ENCODE data around the gene MRPS31. TPM values are rescaled to one million over a fixed set of nuclear protein-coding genes. Genes with fewer than 3 reads are reported as not detected.

MRPS31 gene
- polyA plus RNA-seq, 3 donors = 11.3 to 24.6 (median 16.9) TPM

DNA sequence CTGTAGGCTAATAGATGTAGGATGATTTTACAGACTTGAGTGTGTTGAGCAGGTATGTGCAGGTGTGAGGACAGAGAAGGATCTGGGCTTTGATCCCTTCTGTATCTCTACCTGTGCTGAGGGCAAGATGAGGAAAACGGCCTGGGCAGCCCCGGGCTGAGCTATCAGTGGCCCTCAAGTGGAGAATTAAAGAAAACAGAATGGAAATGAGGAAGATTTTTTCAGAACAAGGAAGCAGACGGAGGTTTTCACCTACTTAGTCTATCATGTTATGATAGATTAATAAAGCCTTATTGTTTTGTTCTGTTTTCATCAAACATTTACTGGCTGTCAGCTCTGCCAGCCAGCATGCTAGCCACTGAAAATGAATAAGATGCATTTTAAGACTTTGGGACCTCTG is 82.2 kb downstream of the MRPS31 start:
- WGBS, 3 donors = 65 to 83% (median 77%) methylated on average over 3 of the region's 3 CpGs
- no peak overlapping the region for H3K27ac ChIP-seq (ENCODE audit: low read depth, low read length)

DNA sequence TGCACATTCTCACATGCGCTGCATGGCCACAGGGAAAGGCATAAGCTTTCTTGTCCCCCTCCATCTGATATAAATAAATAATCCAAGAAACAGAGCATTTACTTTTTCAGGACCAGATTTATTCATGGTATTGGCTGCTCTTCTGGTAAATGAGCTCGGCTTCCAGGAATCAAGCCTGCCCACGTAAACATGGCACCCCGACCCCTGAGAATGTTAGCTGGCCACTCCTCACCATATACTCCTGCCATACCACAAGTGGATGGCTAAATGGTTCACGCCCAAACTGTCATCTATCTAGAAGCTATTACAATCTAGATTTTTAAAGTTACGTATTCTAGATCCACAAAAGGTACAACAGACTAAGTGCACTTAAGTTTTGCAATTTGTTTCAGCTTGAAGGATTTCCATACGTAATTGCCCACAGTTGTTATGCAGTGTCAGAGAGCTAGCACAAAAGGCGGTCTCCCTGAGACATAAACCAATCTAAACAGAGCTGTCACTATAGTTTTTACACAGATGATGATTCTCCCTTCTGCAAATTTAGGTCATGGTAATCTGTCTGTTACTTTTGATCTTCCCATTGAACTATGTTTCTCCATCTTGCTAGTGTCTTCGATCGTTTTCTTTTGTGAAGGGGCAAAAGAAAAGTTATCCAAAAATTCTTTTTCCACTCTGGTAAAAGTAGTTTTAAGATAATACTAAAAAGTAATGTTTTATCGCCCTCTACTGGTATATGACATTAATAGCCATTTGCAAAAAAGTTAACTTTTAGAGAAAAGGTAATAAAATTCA is 88.3 kb downstream of the MRPS31 start:
- no peak overlapping the region for H3K27ac ChIP-seq (ENCODE audit: low read depth, low read length)
- 49 to 53% (median 52%) methylated on average over 11 of the region's 11 CpGs for WGBS, 3 donors

DNA sequence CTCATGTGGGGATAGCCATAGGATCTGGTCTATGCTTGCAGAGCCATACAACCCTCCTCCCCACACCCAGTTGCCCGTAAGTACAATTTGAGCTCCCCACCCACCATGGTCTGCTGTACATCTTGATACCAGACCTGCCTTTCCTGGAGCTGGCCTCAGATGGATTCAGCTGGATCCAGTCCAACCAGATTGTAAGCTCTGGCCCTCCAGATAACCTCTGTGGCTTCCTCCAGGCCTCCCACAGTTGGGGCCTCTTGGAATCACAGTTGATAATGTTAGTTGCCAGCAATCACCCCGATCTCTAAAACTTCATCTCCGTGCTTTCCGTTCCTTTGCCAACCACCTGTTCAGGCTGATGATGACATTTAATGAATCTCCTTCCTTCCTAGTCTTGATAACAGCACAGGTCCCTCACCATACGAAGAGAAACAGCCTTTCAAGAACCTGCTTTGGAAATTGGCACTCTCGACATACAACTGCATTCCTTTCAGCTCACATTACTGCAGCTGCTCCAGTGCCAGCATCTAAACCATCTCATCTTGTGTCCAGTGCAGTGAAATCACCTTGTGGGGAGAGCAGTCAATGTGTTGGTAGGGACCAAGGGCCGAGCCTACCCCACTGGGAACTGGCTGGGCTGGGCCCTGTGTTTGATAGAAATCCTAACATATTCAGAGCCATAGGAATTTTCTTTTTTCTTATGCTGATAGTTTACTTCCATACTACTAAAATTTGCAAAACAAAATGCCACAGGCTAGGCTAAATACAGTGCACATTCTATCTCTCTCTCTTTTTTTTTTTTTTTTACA is 89.4 kb downstream of the MRPS31 start:
- WGBS, 3 donors = 33 to 69% (median 42%) methylated on average over 7 of the region's 7 CpGs
- no peak overlapping the region for H3K27ac ChIP-seq (ENCODE audit: low read depth, low read length)

DNA sequence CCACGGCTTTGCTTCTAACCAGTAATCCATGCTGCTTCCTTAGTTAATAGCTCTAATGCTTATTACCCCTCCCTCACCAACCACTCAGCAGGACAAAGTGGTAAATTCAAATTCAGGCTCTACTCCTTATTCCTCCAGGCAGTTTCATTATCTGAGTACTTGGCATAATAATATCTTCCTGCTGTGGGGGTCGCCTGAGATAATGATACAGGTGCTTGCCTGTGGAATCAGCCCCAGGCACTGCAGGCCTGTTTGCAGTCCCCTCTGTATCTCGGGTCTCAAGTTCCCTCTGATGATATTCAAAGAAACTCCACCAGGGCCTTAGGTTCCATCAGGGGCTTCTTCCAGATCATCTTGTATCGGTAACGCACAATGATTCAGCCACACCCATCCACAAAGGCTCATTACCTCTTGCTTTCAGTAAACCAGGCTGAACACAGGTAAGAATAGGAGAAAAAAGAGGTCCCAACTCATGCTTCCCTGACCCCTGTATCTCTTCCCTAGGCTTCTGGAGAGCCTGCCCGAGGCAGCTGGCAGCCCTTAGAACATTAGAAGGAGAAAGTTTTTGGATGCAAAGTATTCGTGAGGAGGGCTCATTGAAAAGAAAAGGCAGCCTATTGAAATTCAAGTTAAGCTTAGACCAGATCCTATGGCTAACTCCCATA is 90.2 kb downstream of the MRPS31 start:
- H3K27ac ChIP-seq (ENCODE audit: low read depth, low read length) = no peak overlapping the region
- 82 to 93% (median 83%) methylated on average over 7 of the region's 7 CpGs for WGBS, 3 donors

DNA sequence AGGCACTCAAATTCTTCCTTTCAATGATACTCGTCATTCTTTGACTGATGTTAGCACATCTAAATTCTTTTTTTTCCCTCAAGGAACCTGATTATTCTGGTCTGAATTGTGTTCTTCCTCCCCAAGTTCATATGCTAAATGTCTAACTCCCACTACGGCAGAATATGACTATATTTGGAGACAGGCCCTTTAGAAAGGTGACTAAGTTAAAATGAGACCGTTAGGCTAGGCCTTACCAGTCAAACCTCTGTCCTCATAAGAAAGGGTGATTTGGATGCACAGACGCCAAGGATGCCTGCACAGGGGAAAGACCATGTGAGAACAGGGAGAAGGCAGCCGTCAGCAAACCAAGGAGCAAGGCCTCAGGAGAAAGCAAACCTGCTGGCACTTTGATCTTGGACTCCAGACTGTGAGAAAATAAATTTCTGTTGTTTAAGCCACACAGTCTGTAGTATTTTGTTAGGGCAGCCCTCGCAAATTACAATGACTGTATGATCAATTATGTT is 91.5 kb downstream of the MRPS31 start:
- no peak overlapping the region for H3K27ac ChIP-seq (ENCODE audit: low read depth, low read length)
- WGBS, 3 donors = 94 to 95% (median 95%) methylated on average over 6 of the region's 6 CpGs

Other genes starting within 250 kb of the MRPS31 start
- 10 to 100 TPM; 10.3 to 33.0 (median 18.0) TPM for gene FOXO1, start 104.5 kb downstream of the MRPS31 start, polyA plus RNA-seq
- 10 to 100 TPM in 1 of 3 donors, 1 to 10 TPM in 2; 2.2 to 30.7 (median 3.7) TPM for gene SLC25A15, start 18.4 kb upstream of the MRPS31 start, polyA plus RNA-seq
- 10 to 100 TPM; 26.1 to 36.4 (median 26.8) TPM for gene ELF1, start 248.1 kb upstream of the MRPS31 start, polyA plus RNA-seq